Measurements from ENCODE around the gene DNAH2. TPM values are rescaled to one million over a fixed set of nuclear protein-coding genes. Genes with fewer than 3 reads are reported as not detected.
A peak's percentile ranks its signal among the peaks of the same experiment; 100 is the strongest.

The DNAH2 gene
- total RNA-seq, 1 experiment from 2014 or later = 0.15 TPM

- Histone ChIP-seq H2BK15ac (ENCODE audit: low read depth, low read length) (no peak overlapping the region), H2BK12ac (ENCODE audit: insufficient read length, low read depth, low read length) (no peak overlapping the region), H3K9ac (ENCODE audit: extremely low read depth, insufficient read length, low read length) (no peak overlapping the region), H3K4me2 (ENCODE audit: insufficient read depth, insufficient read length, low read length) (peak overlapping the region; percentile 83), H3K4ac (ENCODE audit: low read depth, low read length) (no peak overlapping the region), H3K4me1 (ENCODE audit: insufficient read depth, low read length) (peaks cover 4% of the 10 kb centered on the region; the same call in 1 of the 2 replicates), H4K20me1 (ENCODE audit: control insufficient read depth, insufficient read depth, insufficient read length) (no peaks in the 10 kb centered on the region), H2BK5ac (ENCODE audit: insufficient read length, low read length) (no peak overlapping the region), H3K27ac (ENCODE audit: insufficient read length, low read depth, low read length) (no peak overlapping the region), H2BK20ac (ENCODE audit: low read depth, low read length, poor library complexity, severe bottlenecking) (no peak overlapping the region), H3K18ac (ENCODE audit: insufficient read length, low read depth, low read length) (no peak overlapping the region), H3K79me2 (ENCODE audit: insufficient read depth, low read length) (no peaks in the 10 kb centered on the region), H3K14ac (ENCODE audit: insufficient read depth, low read length) (no peak overlapping the region), H2AFZ (ENCODE audit: low read length) (no peak overlapping the region), H3K9me3 (ENCODE audit: control insufficient read depth, low read depth, low read length) (no peaks in the 10 kb centered on the region), H4K8ac (replicated peaks; ENCODE audit: insufficient read length, low read depth, low read length) (no peak overlapping the region), H2AK5ac (ENCODE audit: insufficient read length, low read length) (no peak overlapping the region), H4K91ac (ENCODE audit: insufficient read length, low read depth, low read length) (no peak overlapping the region), H3K23ac (ENCODE audit: insufficient read length, low read depth, low read length) (no peak overlapping the region), H3K56ac (ENCODE audit: insufficient read length, low read depth, low read length) (no peak overlapping the region), H4K5ac (ENCODE audit: insufficient read length, low read depth, low read length) (no peak overlapping the region), H3K79me1 (ENCODE audit: insufficient read depth, low read depth, low read length, poor library complexity, severe bottlenecking) (no peaks in the 10 kb centered on the region), H3T11ph (ENCODE audit: low read length) (no peak overlapping the region), H3K27me3 (ENCODE audit: insufficient read depth, low read length) (no peaks in the 10 kb centered on the region; the same call in 1 of the 2 replicates), H2BK120ac (ENCODE audit: low read depth, low read length, poor library complexity, severe bottlenecking) (no peak overlapping the region), H3K23me2 (ENCODE audit: insufficient read length, low read depth, low read length, poor library complexity, severe bottlenecking) (peaks cover 8% of the 10 kb centered on the region)
- H3K9me3 Mint-ChIP-seq = no peaks in the 10 kb centered on the region
- WGBS (ENCODE audit: extremely low coverage, insufficient read length, low lambda C conversion rate) = no CpG with 5 or more reads among the region's 16 CpGs
- peaks cover 59% of the 10 kb centered on the region for H3K27me3 Mint-ChIP-seq (ENCODE audit: low read depth)
- H3K27ac Mint-ChIP-seq = no peak overlapping the region
- no peak for TF ChIP-seq CTCF (conservative IDR thresholded peaks at IDR 0.05)
- peak; percentile 31 for DNase-seq
- H3K4me3 Mint-ChIP-seq = peak overlapping the region; percentile 78 to 87
- peaks cover 33 to 54% of the 10 kb centered on the region in 2 experiments for H3K4me1 Mint-ChIP-seq
- no peaks in the 10 kb centered on the region for H3K36me3 Mint-ChIP-seq (ENCODE audit: insufficient read depth in 1 of 3, low read depth in 3 of 3)
Measured at GRCh38 chr17:7717756-7718350, 309 bp downstream of the DNAH2 start.
